HCT116 (cell line): ENCODE results near the gene ANKRD44. TPM values are rescaled to one million over a fixed set of nuclear protein-coding genes. Genes with fewer than 3 reads are reported as not detected.

Experiments
- ATAC-seq: fragments of 200-7000 bp; cut with Tn5 transposase; 2 replicates; pipeline ENCODE4 v1.9.1; 2020; ENCODE audit warnings: mild to moderate bottlenecking, moderate library complexity
- BruUV-seq: library from RNA; stranded (reverse); fragments of 400-500 nt; replicated peaks from 2 replicates; lab custom pipeline; 2021; lab: Mats Ljungman, UMichigan
- CTCF ChIA-PET: fragments of 300-600 bp; sonication (Branson Sonifier 250); formaldehyde crosslinking; loops from one replicate; lab custom pipeline; 2021; ENCODE audit warnings: antibody characterized with exemption; lab: Charles Lee
- POLR2A ChIA-PET: fragments of 300-600, 350-600 bp; sonication (Branson Sonifier 250); formaldehyde crosslinking; loops from one replicate; lab custom pipeline; 2021; ENCODE audit warnings: antibody characterized with exemption; lab: Charles Lee
- RAD21 ChIA-PET, 2 experiments: fragments of 300-600 bp; sonication (Branson Sonifier 250); formaldehyde crosslinking; loops; one replicate each; lab custom pipeline; 2023; ENCODE audit warnings: low total read pairs in 2 of 2; ENCODE audit not compliant: uncharacterized antibody in 2 of 2, unreplicated experiment in 2 of 2, low non-redundant PET in 1 of 2; lab: Charles Lee
- DNase-seq: peaks from one replicate; pipeline ENCODE4 v3.0.0-alpha.2; 2010; ENCODE audit warnings: low read depth, low spot score
- H2AFZ ChIP-seq: fragments of 200-600 bp; shearing (Covaris generic), sonication (generic); 2 replicates; pipeline ENCODE4 v1.6.1; 2017; ENCODE audit warnings: low read depth, mixed run types, mixed read lengths, antibody characterized with exemption, low read length; ENCODE audit not compliant: poor library complexity, severe bottlenecking
- H3K27ac ChIP-seq: 2 replicates; pipeline ENCODE4 v1.5.1; 2012; ENCODE audit warnings: low read depth, low read length
- H3K27me3 ChIP-seq: fragments of 200-600 bp; sonication (generic); 2 replicates; pipeline ENCODE4 v1.6.1; 2016; ENCODE audit warnings: mixed run types, low read length, mixed read lengths; ENCODE audit not compliant: insufficient read depth
- H3K36me3 ChIP-seq, 2 experiments: fragments of 200-500 bp in 1 of 2; fragments of 200-600 bp in 1 of 2; sonication (Bioruptor generic) in 1 of 2; sonication (generic) in 1 of 2; 2 replicates each; pipeline versions ENCODE4 v1.5.1 to v1.6.1; 2014 to 2016; ENCODE audit warnings: low read length in 2 of 2, inconsistent platforms in 1 of 2, mixed read lengths in 1 of 2, mixed run types in 1 of 2; ENCODE audit not compliant: insufficient read depth in 2 of 2, control insufficient read depth in 1 of 2
- H3K4me1 ChIP-seq, 2 experiments: fragments of 200-600 bp in 1 of 2; sonication (generic) in 1 of 2; 2 replicates each; pipeline versions ENCODE4 v1.5.1 to v1.6.1; 2012 to 2017; ENCODE audit warnings: low read length in 2 of 2, inconsistent platforms in 1 of 2, mild to moderate bottlenecking in 1 of 2, mixed read lengths in 1 of 2, mixed run types in 1 of 2, moderate library complexity in 1 of 2; ENCODE audit not compliant: insufficient read depth in 2 of 2, control insufficient read depth in 1 of 2
- H3K4me2 ChIP-seq: fragments of 200-600 bp; sonication (generic); 2 replicates; pipeline ENCODE4 v1.6.1; 2017; ENCODE audit warnings: mixed run types, low read length, mixed read lengths
- H3K4me3 ChIP-seq, 2 experiments: fragments of 200-600 bp in 1 of 2; sonication (generic) in 1 of 2; replicated peaks in 1 of 2; 2 replicates each; pipeline ENCODE4 v1.5.1; 2011 to 2016; ENCODE audit warnings: low read length in 2 of 2, control low read depth in 1 of 2, low read depth in 1 of 2, mild to moderate bottlenecking in 1 of 2, mixed read lengths in 1 of 2, mixed run types in 1 of 2
- H3K79me2 ChIP-seq: fragments of 200-600 bp; sonication (generic); 2 replicates; pipeline ENCODE4 v1.6.1; 2017; ENCODE audit warnings: mild to moderate bottlenecking, mixed run types, low read length, moderate library complexity, mixed read lengths; ENCODE audit not compliant: insufficient read depth
- H3K9ac ChIP-seq: fragments of 200-600 bp; sonication (generic); 2 replicates; pipeline ENCODE4 v1.6.1; 2016; ENCODE audit warnings: low read length, mixed read lengths
- H3K9me2 ChIP-seq: fragments of 200-600 bp; sonication (generic), shearing (Covaris generic); 2 replicates; pipeline ENCODE4 v1.6.1; 2017; ENCODE audit warnings: mixed run types, mild to moderate bottlenecking, moderate library complexity; ENCODE audit not compliant: insufficient read depth
- H3K9me3 ChIP-seq, 2 experiments: fragments of 200-500 bp in 1 of 2; fragments of 200-600 bp in 1 of 2; sonication (Bioruptor generic) in 1 of 2; sonication (generic) in 1 of 2; 2 replicates each; pipeline ENCODE4 v1.6.1; 2014 to 2017; ENCODE audit warnings: low read length in 2 of 2, mixed read lengths in 2 of 2, inconsistent platforms in 1 of 2, low read depth in 1 of 2, mild to moderate bottlenecking in 1 of 2, mixed run types in 1 of 2, moderate library complexity in 1 of 2; ENCODE audit not compliant: control insufficient read depth in 1 of 2, insufficient read depth in 1 of 2
- H4K20me1 ChIP-seq: fragments of 200-600 bp; sonication (generic), shearing (Covaris generic); 2 replicates; pipeline ENCODE4 v1.6.1; 2017; ENCODE audit warnings: mixed run types, mild to moderate bottlenecking, moderate library complexity; ENCODE audit not compliant: insufficient read depth
- CEBPB ChIP-seq: IDR thresholded peaks from 2 replicates; pipeline ENCODE4 v1.6.1; 2012; ENCODE audit warnings: low read depth
- SIN3A ChIP-seq: IDR thresholded peaks from 2 replicates; pipeline ENCODE4 v1.6.1; 2012; ENCODE audit warnings: low read depth
- SP1 ChIP-seq: IDR thresholded peaks from 2 replicates; pipeline ENCODE4 v1.6.1; 2012; ENCODE audit warnings: low read depth
- SRF ChIP-seq: IDR thresholded peaks from 2 replicates; pipeline ENCODE4 v1.6.1; 2012; ENCODE audit warnings: low read depth
- intact Hi-C: fragments of 100-400 bp; cut with micrococcal nuclease; formaldehyde crosslinking; loops from 2 replicates; pipeline ENCODE4 v1.10.0; 2022
- total RNA-seq: library from RNA; stranded (reverse); gene quantifications from one replicate; pipeline ENCODE4 v1.2.1, GENCODE V29; 2021; ENCODE audit not compliant: unreplicated experiment
- TF ChIP-seq, protein P1 (sequence below): IDR thresholded peaks from 2 replicates; pipeline ENCODE4 v1.6.1; 2011; ENCODE audit warnings: mild to moderate bottlenecking, low read length, moderate library complexity; ENCODE audit not compliant: insufficient replicate concordance; ENCODE audit errors: extremely low read depth
- TF ChIP-seq, protein P2 (sequence below): IDR thresholded peaks from 2 replicates; pipeline ENCODE4 v1.6.1; 2012

ANKRD44 gene
- total RNA-seq, 1 experiment from 2014 or later: 2.7 TPM

DNA sequence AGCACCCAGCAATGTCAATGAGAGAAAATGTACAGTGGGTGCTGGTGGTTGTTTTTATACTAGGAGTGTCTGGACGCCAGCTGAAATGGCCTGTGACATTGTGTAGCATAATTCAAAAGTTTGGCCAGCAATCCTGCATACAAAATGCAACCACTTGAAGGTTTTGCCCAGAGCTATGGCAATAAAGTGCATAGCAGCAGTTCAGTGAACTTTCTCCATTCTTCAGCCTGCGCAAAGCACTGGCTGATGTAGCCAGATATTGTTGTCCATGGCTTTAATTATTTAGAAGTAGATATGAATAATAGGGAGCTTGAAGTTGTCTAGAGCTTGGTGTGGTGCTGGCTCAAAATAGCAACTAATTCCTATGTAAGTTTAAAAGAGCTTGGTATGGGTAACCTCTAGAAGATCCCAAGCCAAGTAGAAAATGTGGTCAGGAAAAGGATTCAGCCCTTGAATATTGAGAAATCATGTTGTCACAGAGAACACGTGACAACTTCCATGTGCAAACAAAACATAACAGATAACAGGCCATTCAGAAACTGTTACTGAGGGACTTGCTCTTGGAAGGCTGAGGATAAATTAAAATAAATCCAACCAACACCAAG is 350.7 kb downstream of the ANKRD44 start (continued):
- TF ChIP-seq, protein P1, sequence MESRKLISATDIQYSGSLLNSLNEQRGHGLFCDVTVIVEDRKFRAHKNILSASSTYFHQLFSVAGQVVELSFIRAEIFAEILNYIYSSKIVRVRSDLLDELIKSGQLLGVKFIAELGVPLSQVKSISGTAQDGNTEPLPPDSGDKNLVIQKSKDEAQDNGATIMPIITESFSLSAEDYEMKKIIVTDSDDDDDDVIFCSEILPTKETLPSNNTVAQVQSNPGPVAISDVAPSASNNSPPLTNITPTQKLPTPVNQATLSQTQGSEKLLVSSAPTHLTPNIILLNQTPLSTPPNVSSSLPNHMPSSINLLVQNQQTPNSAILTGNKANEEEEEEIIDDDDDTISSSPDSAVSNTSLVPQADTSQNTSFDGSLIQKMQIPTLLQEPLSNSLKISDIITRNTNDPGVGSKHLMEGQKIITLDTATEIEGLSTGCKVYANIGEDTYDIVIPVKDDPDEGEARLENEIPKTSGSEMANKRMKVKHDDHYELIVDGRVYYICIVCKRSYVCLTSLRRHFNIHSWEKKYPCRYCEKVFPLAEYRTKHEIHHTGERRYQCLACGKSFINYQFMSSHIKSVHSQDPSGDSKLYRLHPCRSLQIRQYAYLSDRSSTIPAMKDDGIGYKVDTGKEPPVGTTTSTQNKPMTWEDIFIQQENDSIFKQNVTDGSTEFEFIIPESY: no peak

DNA sequence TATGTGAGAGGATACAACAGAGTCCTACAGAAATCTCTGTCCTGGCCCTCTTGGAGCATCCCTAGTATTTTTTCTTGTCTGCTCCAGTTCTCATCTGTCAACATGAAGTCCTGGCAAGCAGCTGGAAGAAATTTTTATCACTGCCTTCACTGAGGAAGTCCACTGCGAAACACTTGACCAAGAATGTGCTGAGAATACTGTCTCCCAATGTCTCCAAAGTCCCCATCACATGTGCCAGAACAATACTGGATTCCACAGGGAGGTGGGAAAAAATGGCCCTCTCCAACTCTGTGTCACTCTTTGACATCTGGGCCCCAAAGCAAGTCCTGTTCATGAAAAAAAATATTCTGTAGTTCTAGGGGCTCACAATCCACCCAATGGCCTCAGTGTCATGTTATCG is 351.3 kb downstream of the ANKRD44 start:
- H3K4me3 ChIP-seq: no peak overlapping the region
- no peak overlapping the region for H2AFZ ChIP-seq
- H3K79me2 ChIP-seq: no peaks in the 10 kb centered on the region
- CTCF ChIA-PET: no interaction called here
- peaks cover 0 to 4% of the 10 kb centered on the region in 2 experiments; a peak in 1 of 4 replicates for H3K4me1 ChIP-seq
- H3K36me3 ChIP-seq: no peaks in the 10 kb centered on the region
- POLR2A ChIA-PET: no interaction called here
- no TSS peak for BruUV-seq
- H3K9me3 ChIP-seq: no peaks in the 10 kb centered on the region
- no peaks in the 10 kb centered on the region for H3K9me2 ChIP-seq
- no peaks in the 10 kb centered on the region for H3K27me3 ChIP-seq
- ATAC-seq (no peak), DNase-seq (no peak)
- no peaks in the 10 kb centered on the region for H4K20me1 ChIP-seq
- RAD21 ChIA-PET: no interaction called here
- H3K9ac ChIP-seq: no peak overlapping the region
- no peak for TF ChIP-seq SRF
- TF ChIP-seq SP1: no peak
- no peak for TF ChIP-seq SIN3A
- TF ChIP-seq, protein P2, sequence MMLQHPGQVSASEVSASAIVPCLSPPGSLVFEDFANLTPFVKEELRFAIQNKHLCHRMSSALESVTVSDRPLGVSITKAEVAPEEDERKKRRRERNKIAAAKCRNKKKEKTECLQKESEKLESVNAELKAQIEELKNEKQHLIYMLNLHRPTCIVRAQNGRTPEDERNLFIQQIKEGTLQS: no peak
- TF ChIP-seq CEBPB: no peak
- no peak overlapping the region for H3K27ac ChIP-seq
- intact Hi-C loops: no loop called here
- H3K4me2 ChIP-seq: no peak overlapping the region
